OCI-LY3 (cell line): Measurements from ENCODE around the gene DDX39B.

Source experiments
- CTCF ChIP-seq: fragments of 200-600, 300-600 bp; sonication (generic); IDR thresholded peaks from 2 replicates; pipeline ENCODE4 v1.5.1; 2014; ENCODE audit warnings: antibody characterized with exemption, low read length, low read depth
- EZH2phosphoT487 ChIP-seq: fragments of 200-600 bp; shearing (Covaris generic); IDR thresholded peaks from 2 replicates; pipeline ENCODE4 v1.6.1; 2018; ENCODE audit warnings: antibody characterized with exemption, mixed run types, low read depth

- no peak for TF ChIP-seq CTCF
- TF ChIP-seq EZH2phosphoT487: no peak
Measured at GRCh38 chr6:31559958-31560696, 18.3 kb upstream of the DDX39B start.
